HG02885 (cell line): ENCODE results near the gene AMIGO2.
"Not testable (repeated sequence)": the region's sequence is repeated elsewhere in the genome, so short reads cannot be mapped to it uniquely, and the experiment has no call there.

Experiments
- ATAC-seq: cut with Tn5 transposase; IDR thresholded peaks from one replicate; pipeline ENCODE4 v1.9.1; 2021; ENCODE audit warnings: mild to moderate bottlenecking; ENCODE audit not compliant: unreplicated experiment, poor library complexity

The AMIGO2 gene

GRCh38 chr12:47079468-47079980, at the start of gene AMIGO2, which contains the start of gene PCED1B:
Gene AMIGO2, minus strand, starts transcription at chr12:47079959. Its CDS starts 957 bp downstream, at chr12:47079002.
Gene PCED1B, plus strand, starts transcription at chr12:47079621. Its CDS starts 155,443 bp downstream, at chr12:47235064.
- peak; percentile 78 for ATAC-seq

DNA sequence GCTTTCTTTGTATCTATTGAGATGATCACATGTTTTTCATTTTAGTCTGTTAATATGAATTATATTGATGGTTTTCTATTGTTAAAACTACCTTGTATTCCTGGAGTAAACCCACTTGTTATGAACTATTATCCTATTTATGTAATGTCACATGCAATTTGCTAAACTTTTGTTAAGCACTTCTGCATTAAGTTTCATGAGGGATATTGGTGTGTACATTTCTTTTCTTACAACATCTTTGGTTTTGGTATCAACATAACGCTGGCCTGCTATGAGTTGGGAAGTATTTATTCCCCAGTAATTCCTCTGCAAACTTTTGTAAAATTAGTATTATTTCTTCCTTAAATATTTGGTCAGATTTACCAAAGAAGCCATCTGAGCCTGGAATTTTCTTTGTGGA, 46.5 kb upstream of the AMIGO2 start:
- no peak for ATAC-seq

DNA sequence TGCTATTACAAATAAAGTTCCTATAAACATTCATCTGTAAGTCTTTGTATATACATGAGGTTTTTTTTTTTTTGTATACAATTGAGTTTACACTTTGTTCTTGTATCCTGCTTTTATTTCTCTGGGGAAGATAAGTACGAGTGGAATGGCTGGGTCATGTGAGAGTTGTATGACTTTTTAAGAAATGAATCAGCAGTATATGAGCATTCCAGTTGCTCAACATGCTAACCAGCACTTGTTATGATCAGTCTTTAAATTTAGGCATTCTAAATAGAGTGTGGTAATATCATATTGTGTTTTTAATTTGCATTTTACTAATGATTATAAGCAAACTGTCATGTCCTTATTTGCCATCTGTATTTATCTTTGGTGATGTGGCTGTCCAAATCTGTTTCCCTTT, 44.7 kb upstream of the AMIGO2 start:
- no peak for ATAC-seq

- ATAC-seq = no peak
Observed at GRCh38 chr12:47123730-47124129, 44.0 kb upstream of the AMIGO2 start.

DNA sequence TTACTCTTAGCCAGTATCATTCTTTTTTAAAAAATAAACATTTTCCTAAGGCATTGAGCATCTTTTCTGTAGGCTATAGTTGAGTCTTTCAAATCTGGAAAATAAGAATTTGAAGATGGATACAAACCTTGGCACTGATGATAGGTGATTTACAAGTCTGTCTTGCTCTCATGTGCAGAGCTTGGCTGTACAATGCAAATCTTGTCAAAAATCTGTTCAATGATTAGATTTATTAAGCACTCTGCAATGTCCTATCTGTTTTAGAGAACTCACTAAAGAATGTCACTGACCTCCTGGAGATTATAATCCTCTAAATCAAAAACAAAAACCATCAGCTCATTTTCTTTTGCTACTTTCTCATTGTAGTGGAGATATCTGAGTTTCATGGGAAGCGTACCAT, 42.8 kb upstream of the AMIGO2 start:
- ATAC-seq = no peak

- no peak for ATAC-seq
Observed at GRCh38 chr12:47121146-47121545, 41.4 kb upstream of the AMIGO2 start.

- ATAC-seq = no peak
Observed at GRCh38 chr12:47120736-47121135, 41.0 kb upstream of the AMIGO2 start.

DNA sequence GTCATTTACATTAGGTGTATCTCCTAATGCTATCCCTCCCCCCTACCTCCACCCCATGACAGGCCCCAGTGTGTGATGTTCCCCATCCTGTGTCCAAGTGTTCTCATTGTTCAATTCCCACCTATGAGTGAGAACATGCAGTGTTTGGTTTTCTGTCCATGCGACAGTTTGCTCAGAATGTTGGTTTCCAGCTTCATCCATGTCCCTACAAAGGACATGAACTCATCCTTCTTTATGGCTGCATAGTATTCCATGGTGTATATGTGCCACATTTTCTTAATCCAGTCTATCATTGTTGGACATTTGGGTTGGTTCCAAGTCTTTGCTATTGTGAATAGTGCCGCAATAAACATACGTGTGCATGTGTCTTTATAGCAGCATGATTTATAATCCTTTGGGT, 37.5 kb upstream of the AMIGO2 start:
- ATAC-seq = not testable (repeated sequence)

DNA sequence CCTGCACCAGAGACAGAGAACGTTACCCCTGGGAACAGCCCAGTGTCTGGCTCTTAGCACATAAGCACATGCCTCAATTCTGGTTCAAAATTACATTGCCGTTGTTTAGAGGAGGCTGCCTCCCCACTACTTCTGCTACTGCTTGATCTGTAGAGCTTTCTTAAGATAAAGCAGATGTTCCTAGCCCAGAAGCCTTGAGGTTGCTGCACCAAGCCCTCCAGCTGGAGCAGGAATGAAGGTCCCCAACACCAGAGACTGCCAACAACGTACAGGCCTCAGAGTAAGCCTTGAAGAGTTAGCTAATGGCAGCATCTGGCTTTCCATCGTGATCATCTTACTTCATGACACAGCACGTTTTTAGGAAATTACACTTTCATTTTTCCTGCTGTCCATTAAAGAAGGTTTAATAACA, 34.7 kb upstream of the AMIGO2 start:
- ATAC-seq = no peak

GRCh38 chr12:47112679-47113078, 32.9 kb upstream of the AMIGO2 start:
- ATAC-seq = no peak

DNA sequence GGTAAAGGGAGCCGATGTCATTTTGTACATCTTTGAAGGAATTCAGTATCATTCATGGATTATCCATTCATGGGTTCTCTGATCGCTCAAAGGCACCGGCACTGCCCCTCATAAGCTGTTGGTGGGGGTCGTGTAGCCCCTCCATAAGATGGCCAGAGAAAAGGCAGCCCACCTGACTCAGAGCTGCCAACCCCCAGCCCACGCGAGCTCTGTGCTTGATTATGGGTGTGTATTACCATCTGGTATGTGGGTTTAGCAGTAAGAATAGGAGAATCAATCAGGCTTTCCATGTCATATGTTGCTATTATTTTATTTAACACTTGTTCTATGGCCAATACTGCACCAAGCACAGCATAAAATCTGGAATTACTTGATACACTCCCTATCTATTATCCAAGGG, 32.1 kb upstream of the AMIGO2 start:
- ATAC-seq = no peak

GRCh38 chr12:47111392-47111778, 31.6 kb upstream of the AMIGO2 start:
- ATAC-seq = no peak

DNA sequence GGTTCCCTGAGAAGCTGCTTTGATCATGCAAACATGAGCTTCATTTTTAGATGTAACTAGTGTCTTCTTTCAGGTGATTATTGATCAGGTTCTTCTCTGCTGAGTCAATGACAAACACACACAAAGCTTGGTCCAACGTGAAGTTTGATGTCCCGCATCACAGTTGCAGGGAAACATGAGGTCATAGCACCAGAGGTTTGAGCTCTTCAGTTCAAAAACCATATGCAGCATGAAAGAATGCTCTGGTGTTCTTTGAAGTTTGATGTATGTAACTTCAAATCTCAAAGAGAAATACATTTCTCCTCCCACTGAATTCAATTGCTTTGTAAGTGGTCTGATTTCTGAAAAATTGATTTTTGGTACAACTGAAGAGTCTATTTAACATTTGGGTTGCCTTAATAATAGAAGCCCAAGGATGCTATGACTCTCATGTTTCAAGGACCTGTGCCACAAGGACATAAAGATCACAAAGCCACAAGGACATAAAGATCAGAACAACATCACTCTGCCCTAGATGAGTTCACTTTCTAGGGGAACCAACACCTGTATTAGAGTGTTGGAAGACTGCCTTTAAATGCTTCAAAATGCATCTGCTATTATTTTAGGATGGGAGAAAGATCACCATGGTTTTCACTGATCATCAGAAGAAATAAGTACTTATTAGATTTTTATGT, 31.1 kb upstream of the AMIGO2 start:
- no peak for ATAC-seq

GRCh38 chr12:47110011-47110541, 30.3 kb upstream of the AMIGO2 start:
- no peak for ATAC-seq

- no peak for ATAC-seq
Observed at GRCh38 chr12:47107926-47108325, 28.2 kb upstream of the AMIGO2 start.

GRCh38 chr12:47107446-47107845, 27.7 kb upstream of the AMIGO2 start:
- no peak for ATAC-seq

DNA sequence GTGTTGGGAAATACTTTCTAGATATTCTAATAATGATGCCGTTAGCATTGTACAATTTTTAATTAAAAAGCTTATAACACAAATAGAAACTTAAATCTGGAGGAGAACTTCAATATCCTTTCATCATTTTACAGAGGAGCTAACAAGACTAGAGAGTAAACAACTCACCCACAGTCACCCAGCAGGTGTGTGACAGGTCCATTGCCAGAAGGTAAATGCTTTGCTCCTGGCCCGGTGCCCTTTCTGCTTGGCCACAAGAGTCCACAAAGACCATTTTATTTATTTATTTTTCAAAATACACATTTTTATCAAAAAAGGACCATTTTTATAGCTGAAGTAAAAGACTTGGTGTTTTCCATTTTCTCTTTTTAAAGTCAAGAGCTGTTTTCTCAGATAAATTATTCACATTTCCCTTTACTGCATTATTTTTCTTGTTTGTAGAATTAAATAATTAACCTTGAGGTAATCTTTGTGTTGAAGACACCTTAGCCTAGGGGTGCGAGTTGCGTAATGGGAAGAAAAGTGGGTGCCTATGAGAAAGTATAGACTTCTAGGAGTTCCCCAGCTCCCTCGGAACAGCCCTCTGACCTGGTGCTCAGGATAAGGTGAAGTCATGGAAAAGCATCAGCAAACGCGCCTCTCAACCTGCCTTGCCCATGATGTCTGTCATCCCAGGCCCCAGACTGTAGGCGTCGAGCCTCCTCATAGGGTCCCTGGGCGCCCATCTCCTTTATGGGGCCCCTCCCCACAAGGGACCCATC, 26.3 kb upstream of the AMIGO2 start:
- no peak for ATAC-seq

DNA sequence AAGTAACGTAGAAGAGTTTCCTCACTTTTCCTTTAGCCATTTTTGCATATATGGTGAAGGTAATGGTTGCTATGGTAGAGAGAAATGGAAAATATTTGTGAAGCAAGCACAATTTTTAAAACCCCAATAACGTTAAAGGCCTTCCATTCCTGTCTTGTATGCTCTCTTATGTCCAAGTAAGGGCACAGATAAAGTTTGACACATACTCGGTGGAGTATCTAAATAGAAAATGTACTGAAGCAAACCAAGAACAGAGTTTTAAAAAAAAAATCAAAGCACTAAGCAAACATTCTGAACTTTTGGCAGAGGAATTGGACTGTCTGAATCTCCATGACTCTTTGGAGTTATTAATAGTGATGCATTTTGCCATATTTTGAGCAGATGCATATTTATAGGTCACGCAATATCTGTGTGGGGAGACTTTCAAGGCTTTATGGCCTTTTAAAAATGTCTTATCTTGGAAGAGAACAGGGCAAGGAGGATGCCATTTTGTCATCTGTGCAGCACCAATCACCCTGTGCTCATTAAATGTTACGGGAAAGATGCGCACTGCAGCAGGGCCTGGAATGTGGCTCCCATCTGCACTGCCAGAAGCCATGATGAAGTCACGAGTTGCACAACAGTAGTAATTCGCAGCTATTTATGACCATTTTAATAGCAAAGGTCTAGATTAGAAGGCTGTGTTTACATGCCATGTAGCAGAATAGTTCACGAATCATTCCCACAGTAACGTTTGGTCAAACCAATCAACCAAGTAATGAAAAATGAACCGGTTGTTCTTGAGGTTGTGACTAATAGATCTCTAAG, 23.3 kb upstream of the AMIGO2 start:
- no peak for ATAC-seq

- no peak for ATAC-seq
Observed at GRCh38 chr12:47102406-47102805, 22.6 kb upstream of the AMIGO2 start.

GRCh38 chr12:47100160-47100559, 20.4 kb upstream of the AMIGO2 start:
- no peak for ATAC-seq

DNA sequence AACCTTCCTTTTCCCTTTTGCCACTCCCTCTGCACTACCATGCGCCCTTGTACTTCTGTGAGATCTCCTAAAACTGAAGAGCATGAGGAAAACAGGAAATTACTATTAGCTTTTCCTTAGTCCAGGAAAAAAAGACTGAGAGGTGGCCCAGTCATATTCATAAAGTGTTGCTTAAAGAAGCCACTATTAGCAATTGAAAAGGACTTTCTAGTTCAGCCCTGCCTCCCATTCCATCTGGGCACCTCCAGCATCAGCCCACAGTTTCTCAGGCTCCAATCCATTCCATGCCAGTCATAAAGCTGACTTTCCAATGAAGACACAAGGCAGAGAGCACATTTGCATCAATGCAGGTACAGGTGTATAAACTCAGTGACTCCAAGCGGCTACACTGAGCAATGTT, 19.9 kb upstream of the AMIGO2 start:
- ATAC-seq = no peak
